Dermis blood vessel endothelial cell (primary cell): ENCODE measurements around the gene CTSL. TPM values are rescaled to one million over a fixed set of nuclear protein-coding genes. Genes with fewer than 3 reads are reported as not detected.

Experiments used
- DNase-seq: peaks from one replicate; pipeline ENCODE4 v3.0.0; 2010
- total RNA-seq: library from RNA; depleted of rRNA; stranded (reverse); fragments of >200 nt; gene quantifications from 2 replicates; pipeline ENCODE4 v1.2.3, GENCODE V29; 2014

CTSL gene
- total RNA-seq, result 335 and 345 TPM in 2 replicates

DNA sequence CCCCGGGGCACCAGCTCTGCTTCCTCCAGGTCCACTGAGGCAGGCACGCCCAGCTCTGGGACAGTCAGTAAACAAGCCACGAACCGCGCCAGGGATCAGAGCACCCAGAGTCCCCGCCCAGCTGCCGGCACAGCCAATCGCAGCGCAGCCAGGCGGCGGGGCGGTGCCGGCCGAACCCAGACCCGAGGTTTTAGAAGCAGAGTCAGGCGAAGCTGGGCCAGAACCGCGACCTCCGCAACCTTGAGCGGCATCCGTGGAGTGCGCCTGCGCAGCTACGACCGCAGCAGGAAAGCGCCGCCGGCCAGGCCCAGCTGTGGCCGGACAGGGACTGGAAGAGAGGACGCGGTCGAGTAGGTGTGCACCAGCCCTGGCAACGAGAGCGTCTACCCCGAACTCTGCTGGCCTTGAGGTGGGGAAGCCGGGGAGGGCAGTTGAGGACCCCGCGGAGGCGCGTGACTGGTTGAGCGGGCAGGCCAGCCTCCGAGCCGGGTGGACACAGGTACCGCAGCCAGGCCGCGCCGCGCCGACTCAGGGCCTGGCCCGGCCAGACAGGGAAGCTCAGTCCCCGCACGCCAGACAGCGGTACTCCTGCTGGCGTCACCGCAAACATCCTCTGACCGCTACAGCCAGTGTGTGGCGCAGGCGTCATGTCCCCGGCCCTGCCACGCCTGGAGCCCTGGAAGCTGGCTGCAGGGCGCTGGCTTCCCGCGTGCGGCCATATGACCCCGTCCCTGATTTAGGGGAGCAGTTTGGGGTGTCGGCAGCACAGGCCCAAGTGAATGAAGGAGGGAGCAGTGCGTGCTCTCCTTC lies at the start of gene CTSL:
CTSL (plus strand) TSS at position 220 of the 810 bp plus-strand sequence. CDS start 1,485 bp downstream, outside the sequence.
- peak; percentile 86 for DNase-seq

DNA sequence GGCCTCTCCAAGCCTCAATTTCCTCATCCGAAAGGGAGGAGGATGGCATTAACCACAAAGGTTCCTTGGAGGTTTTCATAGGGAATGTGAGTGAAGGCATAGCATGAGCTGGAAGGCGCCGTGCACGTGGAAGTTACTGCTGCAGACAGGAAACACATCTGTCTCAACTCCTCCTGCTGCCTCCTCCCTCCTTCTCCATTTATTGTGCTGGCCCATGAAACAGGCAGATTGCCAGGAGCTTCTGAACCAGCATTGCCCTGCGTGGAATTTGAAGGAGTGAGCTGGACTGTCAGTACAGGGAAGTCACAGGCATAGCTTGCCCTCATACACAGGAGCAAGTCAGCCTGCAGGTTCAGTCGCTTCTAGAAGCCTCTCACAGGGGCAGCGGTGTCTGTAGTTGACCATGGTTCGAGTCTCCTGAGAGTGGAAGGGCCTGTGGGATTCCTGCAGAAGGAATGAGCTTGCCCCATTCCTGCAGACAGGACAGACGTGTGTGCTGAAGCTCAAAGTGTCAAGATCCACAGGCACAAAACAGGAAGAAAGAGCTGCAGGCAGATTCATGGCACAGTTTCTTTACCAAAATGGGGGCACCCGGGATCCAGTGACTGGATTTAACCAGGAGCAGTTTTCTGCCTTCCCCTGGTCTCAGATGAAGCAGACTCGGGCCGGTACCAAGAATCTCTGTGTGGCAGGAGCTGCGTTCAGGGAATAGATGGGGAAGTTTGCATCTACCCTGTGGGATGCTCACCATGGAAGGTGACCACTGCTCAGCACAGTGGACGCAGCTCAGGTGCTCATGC lies 48.7 kb upstream of the CTSL start:
- DNase-seq, result peak; percentile 25

DNA sequence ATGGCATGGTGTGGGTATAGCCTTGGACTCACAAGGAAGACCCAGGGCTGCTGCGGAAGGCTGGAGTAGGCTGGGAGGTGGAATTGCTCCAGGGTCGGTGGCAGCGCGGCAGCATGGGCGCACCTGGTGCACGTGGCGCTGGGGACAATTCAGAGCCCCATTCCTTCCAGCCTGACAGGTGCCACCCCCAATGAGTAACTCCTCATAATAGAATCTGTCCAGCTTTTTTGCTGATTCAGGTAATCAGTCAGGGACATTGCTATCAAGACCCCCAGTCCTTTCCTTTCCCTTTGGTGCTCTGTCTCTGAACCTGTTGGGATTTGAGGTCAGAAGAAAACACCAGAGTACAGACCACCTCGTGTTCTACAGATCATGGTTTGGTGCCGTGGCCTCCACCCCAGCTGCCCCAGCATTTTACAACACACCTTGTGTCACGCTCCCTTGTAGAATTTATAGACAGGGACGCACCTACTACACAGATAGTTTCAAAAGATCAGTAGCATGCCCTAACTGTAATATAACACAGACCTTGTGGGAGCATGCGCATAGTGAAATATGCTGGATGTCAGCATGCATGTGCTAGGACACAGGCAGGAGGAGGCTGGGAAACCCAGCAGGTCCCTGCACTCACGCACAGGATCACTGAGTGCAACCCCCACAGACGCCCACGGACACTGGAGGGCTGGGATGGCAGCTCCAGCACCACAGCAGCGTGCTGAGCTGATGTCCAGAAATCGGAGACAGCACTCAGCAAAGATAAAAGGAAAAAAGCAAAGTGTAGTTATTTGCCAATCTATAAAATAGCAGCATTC lies 47.9 kb upstream of the CTSL start:
- no peak for DNase-seq

DNA sequence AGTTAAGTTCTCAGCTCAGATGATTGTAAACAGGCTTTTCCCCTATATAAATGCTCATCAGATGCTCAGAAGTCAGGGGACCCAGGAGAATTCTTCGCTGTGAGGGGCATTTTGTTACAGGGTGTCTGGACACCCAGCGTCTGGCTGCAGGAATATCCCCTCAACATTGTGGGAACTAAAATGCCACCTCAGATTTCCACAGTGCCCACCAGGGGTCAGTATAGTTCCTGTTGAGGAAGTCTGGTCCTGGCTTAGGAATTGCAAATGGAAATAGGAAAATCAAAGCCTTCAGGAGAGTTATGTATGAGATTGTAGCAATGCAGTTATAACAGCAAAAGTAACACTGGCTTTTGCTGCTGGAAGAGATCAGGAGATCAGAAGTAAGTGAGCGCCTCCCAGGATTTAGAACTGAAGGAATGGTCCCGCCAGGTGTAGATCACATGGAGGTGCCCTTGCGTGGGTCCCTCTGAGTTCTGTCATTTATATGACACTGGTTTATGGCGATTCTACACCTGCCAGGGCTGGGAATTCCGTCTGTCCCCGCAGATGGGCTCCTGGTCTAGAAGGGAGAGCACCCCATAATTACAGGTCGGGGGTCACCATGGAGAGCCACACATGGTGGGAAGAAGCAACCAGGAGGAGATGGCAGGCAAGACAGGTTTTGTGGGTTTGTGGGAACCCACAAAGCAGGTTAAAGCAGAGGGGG lies 47.1 kb upstream of the CTSL start:
- DNase-seq, result peak; percentile 87

DNA sequence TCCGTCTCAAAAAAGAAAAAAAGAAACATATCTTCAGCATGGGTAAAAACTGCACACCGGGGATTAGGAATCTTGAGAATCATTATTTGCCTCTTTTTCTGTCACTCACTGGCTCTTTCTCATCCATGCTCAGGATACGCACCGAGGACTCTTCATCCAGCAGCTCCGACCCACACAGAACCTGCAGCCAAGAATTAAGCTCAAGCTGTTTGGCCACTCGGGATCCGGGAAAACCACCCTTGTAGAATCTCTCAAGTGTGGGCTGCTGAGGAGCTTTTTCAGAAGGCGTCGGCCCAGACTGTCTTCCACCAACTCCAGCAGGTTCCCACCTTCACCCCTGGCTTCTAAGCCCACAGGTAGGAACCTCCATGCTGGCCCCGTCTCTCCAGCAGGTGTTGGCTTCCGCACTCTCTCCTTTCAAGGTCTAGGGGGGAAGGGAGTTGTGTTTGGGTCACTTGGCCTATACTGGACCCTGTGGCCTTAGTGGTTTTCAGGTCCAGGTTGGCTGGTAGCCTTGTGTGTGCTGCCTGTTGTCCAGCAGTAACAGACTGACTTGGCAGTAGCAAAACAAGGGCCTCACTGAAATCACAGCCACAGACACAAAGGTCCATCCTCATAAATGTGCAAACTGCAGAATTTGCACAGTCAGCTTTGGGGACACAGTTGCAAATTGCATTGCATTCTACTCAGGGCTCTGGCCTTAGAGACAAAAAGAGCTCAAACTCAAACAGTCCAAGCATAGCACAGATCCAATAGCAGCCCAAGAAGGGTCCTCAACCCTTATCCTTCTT lies 44.5 kb upstream of the CTSL start:
- no peak for DNase-seq

DNA sequence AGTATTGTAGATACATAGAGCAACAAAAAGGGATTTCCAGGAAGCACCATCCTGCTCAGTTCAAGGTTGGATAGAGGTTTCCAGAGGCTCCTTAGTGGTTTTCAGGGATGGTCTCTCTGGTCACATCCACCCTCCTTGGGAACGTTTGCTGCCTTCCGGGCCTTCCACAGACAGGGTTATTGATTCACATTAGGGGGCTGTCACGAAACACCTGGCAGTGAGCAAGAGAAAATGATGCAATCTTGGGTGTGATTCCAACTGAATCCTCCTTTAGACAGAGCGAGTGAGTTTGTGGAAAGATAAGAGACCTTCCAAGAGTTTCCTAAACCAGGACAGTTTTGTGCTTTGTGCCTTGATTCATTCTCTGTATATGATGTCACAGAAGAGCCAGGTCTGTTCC lies 43.8 kb upstream of the CTSL start:
- DNase-seq, result no peak

DNA sequence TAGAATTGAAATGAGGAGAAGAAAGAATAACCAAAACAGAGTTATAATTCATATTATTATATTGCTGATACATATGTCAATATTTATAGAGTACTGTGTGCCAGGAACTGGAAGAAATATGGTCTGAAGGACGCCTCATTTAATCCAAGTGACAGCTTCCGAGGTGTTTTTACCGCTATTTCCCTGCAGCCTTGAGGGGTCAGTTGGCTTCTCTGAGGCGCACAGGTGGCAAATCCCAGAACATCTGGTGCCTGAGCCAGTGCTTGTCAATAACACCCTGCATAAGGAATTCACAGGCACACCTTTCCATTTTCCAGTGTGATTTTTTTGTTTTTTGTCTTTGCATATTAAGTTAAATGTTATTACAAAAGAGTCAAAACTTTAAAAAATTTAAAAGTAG lies 43.3 kb upstream of the CTSL start:
- no peak for DNase-seq

DNA sequence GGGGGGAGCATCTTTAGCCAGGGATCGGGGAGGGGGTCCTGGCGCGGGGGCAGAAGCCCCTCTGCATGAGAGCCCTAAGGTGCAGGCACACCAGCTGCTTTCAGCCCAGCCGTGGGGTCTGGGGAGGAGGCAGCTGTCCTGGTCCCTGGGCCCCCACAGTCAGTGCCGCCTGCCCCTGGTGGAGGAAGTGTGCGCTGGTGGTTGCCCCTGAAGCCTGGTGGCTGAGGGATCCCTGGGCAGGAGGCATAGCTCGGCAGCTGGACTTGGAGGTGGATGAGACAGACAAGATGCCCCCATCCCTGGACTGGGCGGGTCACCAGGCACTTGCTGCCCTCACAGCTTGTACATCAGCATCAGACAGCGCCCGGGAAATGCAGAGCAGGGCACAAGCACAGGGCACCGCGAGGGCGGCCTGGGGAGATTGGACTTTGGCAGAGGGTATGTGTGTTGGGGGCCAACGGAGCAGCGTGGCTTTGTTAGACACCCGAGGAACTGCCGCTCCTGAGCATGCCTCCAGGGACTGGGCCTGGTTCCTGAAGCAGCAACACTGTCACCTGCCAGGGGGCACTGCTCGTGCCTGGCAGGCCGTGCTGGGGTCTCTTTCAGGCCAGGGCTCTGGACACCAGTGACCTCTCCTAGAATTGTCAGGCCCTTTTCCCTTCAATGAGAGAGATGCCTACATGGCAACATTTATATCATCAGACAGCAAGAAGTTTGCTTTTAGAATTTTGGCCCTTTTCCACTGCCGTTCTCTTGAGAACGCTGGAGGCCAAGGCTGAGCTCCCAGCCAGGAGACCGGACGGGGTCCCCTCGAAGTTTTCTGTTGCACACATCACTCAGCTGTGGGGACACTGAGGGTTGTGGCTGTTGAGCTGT lies 41.9 kb upstream of the CTSL start:
- DNase-seq, result no peak

DNA sequence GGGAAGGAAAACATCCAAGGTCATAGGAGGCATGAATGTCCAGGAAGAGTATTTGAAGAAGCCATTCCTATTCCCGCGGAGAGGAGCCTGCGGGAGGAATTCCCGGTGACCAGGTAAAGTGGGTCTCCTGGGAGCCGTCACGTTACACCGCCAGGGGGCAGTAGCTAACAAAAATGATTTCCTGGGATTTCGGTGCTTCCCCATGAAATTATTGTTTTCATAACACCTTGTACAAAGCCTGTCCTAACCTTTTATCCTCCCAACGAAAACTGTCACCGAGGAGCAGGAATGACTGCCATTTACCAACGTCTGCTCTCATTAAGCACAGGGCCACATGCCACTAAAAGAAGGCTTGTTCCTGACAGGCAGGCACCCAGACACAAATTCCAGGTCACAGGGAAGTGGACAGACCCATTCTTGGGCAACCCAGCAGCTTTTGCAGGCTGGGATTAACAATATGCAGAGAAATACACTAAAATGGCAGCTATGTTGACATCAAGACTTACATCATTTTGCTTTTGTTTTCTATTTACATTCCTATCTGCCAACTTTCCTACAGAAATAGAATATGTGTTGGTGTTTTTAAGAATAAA lies 41.2 kb upstream of the CTSL start:
- DNase-seq, result peak; percentile 63

DNA sequence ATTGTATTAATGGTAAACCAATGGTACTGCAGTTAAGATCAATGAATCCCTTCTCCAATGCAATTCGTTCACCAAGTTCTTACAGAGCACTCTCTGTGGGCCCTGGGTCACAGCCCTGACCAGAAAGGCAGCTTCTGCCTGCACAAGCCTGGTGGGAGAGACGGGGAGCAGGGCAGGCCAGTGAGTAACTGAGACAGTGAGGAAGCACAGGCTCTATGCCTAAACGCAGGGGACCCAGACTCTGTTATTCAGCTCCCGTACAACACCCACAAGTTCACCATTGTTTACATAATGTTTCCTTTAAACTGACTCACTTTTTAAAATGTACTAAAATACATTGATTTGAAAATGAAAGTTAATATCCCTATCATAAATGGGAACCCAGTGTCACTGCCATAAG lies 40.5 kb upstream of the CTSL start:
- DNase-seq, result peak; percentile 36

DNA sequence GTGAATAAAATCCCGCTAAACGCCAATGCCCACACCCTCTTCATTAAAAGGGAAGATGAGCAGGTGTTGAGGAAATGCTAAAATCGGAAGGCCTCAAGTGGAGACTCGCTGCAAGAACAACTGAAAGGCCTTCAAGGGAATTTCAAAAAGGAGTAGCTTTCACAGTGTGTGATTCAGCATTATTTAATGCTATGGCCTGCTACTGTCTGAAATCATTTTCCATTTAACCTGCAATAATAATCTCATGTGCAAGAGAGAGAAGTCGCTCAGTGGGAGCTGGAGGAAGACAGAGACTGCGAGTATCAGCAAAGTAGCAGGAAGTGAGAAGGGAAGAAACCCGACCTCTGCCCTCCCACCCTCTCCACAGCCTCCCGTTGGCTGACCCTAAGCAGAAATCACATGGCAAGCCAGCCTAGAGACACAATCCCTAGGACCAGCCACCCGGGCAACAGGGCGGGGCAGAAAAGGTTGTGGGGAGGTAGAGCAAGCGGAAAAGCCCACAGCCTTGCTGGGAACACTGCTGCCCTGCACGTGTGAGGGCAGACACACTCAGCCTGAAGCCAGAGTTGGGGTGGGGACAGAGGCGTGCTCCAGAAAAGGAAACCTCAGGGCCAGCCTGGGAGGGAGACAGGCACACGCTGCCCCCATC lies 39.9 kb upstream of the CTSL start:
- peak; percentile 25 for DNase-seq

DNA sequence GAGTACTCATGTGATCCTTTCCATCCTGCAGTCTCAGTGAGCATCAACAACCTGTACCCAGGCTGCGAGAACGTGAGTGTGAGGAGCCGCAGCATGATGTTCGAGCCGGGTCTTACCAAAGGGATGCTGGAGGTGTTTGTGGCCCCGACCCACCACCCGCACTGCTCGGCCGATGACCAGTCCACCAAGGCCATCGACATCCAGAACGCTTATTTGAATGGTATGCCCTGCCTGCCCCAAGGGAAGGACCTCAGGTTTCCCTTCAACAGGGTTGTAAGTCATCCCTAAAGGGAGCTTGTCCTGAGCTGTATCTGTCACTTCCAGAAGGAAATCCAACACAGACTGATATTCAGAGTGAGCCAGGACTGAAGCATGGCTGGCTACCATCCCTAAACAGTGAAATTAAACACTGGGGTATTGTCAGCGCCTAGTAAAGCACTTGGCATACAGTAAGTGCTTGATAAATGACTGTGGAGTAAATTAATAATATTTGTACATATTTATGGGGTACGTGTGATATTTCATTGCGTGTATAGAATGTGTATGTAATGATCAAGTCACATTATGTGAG lies 39.3 kb upstream of the CTSL start:
- DNase-seq, result no peak

DNA sequence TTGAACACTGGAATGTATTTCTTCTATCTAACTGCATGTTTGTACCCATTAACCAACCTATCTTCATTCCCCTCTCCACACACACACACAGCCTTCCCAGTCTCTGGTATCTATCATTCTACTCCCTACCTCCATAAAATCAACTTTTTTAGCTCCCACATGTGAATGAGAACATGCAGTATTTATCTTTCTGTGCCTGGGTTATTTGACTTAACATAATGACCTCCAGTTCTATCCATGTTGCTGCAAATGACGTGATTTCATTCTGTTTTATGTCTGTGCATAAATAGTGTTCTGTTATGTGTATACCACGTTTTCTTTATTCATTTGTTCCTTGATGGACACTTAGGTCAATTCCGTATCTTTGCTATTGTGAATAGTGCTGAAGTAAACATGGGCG lies 38.7 kb upstream of the CTSL start:
- no peak for DNase-seq

DNA sequence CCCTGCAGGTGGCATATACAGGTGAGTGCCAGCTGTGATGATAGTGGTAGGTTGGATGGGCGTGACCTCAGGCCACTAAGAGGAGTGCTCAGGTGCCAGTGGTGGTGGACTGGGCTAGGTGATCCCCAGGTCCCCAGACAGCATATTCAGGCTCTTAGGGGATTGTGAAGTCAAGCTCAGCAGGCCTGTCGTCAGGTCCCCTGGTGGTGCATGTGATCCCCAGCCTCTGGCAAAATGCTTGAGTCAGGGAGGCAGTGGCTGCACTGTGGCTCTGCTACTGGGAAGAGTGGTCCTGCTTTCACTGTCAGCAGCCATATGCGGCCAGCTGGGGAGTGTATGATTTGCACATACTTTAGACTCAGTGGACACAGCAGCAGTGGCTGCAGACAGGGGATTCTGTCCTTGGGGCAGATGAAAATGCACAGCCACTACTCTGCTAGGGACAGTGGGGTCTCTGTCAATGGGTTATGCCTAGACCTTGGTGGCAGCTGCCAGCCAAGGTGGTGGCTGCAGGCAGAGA lies 31.6 kb upstream of the CTSL start:
- DNase-seq, result no peak

DNA sequence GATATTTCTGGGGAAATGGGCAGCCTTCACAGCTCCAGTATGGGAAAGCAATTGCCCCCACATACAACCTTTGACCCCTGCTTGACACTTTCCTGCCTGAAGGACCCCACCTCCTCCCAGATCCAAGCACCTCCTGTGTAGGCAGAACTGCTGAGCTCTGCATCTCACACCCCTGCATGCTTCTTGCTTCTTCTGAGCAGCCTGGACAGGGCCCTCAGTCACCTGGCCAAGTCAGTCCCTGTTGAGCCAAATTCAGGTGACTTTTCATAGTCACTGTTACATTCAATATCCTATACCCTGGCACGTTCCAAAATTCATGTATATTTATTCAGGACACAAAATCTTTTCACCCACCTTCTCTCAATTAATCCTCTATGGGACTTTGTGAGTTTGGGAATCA lies 30.4 kb upstream of the CTSL start:
- DNase-seq, result no peak

DNA sequence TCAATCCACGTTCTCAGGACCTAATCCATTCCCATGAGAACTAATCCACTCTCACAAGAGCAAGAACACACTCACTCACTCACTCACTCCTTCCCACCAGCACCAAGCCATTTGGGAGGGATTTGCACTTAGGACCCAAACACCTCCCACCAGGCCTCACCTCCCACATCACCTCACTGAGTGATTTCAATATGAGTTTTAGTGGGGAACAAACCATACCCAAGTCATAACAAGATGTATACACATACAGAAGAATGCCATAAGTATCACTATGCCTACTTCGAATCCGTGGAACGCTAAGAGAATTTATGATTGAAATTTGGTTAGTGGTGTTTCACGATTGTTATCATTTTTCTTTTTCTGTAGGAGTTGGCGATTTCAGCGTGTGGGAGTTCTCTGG lies 29.3 kb upstream of the CTSL start:
- DNase-seq, result no peak

DNA sequence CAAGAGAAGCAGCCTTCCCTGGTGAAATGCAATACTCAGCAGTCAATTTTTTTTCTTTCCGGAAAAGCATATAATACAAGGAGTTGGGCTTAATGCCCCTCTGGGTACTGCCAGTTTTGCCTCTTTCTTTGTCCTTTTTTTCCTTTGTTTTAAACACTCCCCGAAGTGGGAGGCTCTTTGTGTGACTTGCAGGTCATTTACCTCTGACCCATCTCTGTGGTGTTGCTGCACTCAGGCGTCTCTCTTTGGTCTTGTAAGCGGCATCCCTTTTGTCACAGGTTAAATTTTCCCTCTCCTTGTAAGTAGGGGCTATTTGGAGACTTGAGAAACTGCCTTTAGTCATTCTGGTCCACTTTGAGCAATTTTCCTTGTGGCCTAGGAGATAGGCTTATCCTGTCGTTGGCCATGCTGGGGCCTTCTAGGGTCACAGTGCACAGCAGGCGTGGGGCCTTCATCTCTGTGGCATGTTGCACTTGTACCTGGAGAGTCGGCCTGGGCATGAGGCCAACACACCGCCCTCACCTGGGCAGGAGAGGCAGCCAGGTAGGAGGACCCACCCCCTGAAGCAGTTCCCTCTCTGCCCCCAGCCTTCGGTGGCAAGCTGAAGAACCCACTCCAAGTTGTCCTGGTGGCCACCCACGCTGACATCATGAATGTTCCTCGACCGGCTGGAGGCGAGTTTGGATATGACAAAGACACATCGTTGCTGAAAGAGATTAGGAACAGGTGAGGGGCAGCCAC lies 27.7 kb upstream of the CTSL start:
- DNase-seq, result no peak

DNA sequence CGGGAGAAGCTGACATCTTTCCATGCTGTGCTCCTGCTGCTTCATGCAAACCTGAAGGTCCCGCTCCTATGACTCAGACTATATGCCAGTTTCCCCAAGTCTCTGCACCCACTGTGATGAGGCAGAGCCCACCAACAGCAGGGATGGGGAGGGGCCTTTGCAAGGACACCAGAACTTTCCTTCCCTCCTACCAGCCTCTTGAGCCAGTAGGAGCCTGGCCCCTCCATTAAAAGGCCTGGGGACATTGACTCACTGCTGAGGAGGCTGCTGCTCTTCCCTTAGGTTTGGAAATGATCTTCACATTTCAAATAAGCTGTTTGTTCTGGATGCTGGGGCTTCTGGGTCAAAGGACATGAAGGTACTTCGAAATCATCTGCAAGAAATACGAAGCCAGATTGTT lies 26.1 kb upstream of the CTSL start:
- no peak for DNase-seq
